ENCODE results near the gene FAM114A1.
A peak's percentile ranks its signal among the peaks of the same experiment; 100 is the strongest.

Gene FAM114A1

GRCh38 chr4:38867478-38868058 is at the start of gene FAM114A1:
FAM114A1 (plus strand) TSS chr4:38867806; CDS start chr4:38878079, 10,273 bp downstream.
- DNase-seq = no peak

DNA sequence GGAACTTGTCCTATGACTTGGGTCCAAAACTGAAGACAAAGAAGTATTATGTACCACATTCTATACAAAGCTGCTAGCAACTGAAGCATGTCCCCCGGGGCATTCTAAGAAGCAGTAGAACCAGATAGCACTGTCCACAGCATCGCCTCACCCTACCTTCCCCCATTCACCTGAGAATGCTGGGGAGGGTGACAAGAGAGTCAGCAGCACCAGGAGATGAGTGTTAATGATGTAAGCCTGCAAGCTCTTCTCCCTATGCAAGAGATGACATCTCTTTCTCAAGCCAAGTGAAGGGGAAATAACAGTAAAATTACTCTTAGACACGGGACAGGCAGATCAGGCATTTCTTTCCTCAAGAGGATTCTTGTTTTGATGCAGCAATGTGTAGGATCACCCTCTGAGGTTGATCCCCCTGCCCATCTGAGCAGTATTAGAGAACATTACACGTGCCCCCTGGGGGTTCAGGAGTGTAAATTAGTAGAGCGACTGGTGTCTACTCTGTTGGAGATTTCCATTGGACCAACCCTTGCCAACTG is 49.1 kb upstream of the FAM114A1 start:
- no peak for DNase-seq

GRCh38 chr4:38819569-38819968 is 48.0 kb upstream of the FAM114A1 start:
- DNase-seq = no peak

- no peak for DNase-seq
These were observed 47.1 kb upstream of the FAM114A1 start for GRCh38 chr4:38820329-38821061.

GRCh38 chr4:38821739-38822138 is 45.9 kb upstream of the FAM114A1 start:
- DNase-seq = no peak

- DNase-seq = no peak
These were observed 44.8 kb upstream of the FAM114A1 start for GRCh38 chr4:38822748-38823303.

GRCh38 chr4:38823766-38824165 is 43.8 kb upstream of the FAM114A1 start:
- no peak for DNase-seq

- no peak for DNase-seq
These were observed 38.4 kb upstream of the FAM114A1 start for GRCh38 chr4:38829237-38829636.

DNA sequence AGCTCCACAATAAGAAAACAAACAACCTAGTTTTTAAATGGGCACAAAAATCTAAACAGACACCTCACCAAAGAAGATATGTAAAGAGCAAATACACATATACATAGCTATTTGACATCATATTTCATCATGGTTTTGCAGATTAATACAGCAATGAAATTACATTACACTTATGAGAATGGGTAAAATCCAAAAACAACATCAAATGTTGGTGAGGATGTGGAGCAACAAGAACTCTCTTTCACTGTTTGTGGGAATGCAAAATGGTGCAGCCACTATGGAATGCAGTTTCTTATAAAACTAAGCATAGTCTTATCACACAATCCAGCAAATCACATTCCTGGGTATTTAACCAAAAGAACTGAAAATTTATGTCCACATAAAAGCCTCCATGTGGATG is 36.0 kb upstream of the FAM114A1 start:
- no peak for DNase-seq

- no peak for DNase-seq
These were observed 35.4 kb upstream of the FAM114A1 start for GRCh38 chr4:38832206-38832605.

- no peak for DNase-seq
These were observed 34.7 kb upstream of the FAM114A1 start for GRCh38 chr4:38832624-38833528.

- DNase-seq = no peak
These were observed 33.0 kb upstream of the FAM114A1 start for GRCh38 chr4:38834570-38834969.

DNA sequence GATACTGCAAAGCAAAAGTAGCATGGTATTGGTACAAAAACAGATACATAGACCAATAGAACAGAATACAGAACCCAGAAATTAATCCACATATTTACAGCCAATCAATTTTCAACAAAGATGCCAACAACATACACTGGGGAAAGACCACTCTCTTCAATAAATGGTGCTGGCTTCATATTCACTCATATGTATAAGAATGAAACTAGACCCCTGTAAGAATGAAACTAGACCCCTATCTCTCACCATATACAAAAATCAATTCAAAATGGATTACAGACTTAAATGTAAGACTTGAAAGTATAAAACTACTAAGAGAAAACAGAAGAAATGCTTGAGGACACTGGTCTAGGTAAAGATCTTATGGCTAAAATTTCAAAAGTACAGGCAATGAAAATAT is 30.3 kb upstream of the FAM114A1 start:
- DNase-seq = no peak

- no peak for DNase-seq
These were observed 29.8 kb upstream of the FAM114A1 start for GRCh38 chr4:38837849-38838248.

DNA sequence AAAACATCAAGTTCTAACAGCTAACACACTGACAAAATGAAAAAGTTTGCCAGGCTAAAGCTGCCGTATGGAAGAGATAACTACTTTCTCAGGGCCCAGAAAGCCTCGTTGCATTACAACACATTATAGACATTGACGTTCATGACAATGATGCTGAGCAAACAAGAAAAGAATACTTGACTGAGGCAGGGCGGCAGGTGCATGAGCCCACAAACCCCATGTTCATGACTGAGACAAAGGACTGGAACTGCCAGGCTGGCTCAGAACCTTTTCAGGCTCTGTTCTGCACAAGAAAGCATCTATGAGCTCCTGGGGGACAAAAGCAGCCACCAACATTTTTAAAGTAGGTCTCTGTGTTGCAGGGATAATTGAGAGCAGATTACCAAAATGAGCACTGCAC is 24.6 kb upstream of the FAM114A1 start:
- DNase-seq = no peak

GRCh38 chr4:38846015-38846414 is 21.6 kb upstream of the FAM114A1 start:
- no peak for DNase-seq

GRCh38 chr4:38855466-38855865 is 12.1 kb upstream of the FAM114A1 start:
- no peak for DNase-seq

GRCh38 chr4:38856046-38856445 is 11.6 kb upstream of the FAM114A1 start:
- DNase-seq = no peak

DNA sequence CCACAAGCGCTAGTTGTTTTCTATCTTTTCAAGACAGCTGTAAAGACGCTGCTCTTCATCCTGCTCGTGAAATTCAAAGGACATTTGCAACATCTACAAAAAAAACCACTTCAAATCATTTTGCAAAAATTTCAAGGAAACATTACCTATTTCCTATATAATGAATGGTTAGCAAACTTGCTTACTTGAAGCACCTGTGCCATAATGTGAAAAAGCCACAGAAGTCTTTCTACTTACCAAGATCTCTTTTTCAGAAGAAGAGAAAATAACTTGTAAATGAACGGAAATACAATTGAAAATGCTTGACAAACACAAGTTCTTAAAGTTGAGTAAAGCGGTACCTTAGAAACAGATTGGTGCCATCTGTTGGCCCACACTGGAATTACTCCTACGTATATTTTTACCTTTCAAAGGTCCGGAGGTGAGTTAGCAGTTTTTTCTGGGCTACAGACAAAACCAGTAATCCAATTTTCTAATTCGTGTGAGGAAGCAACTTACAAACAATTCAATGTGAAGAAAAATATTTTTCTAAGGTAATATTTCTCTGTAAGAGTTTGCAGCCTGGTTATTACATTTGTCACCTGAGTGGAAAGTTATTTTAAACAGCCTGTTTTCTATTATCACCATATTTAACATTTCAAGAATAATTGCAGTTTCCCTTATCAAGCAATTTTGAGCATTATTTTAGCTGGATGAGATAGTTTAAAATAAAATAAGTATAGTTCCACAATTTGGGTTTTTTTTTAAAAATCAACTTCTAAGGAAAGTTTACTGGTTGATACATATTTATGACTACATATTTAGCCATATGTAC is 10.9 kb upstream of the FAM114A1 start, which contains the start of gene TLR6:
TLR6 (minus strand) TSS at position 294 of the 814 bp plus-strand sequence. CDS start 27,344 bp downstream, outside the sequence.
- peak; percentile 11 for DNase-seq

GRCh38 chr4:38857354-38858096 is 10.1 kb upstream of the FAM114A1 start:
- no peak for DNase-seq

DNA sequence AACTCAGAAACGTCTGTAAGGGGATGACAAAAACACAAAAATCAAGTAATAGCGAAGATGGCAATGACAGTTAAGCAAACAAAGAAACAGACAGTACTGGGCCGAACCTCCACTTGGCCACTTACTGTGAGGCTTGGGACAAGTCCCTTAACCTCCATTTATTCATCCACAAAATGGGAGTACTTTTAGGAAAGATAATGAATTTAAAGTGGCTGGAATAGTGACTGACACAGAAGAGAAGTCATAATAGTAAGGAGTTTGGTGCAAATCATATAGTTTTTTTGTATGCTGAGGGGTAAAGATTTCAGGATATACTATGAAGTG is 9.5 kb upstream of the FAM114A1 start:
- DNase-seq = no peak
